Mucosa of descending colon (tissue), 3 donors: ENCODE data around the gene GRIA4. TPM values are rescaled to one million over a fixed set of nuclear protein-coding genes. Genes with fewer than 3 reads are reported as not detected.
"Not testable (repeated sequence)": the region's sequence is repeated elsewhere in the genome, so short reads cannot be mapped to it uniquely, and the experiment has no call there.

Experiments used
- ATAC-seq: fragments of 200-7000 bp; cut with Tn5 transposase; one replicate; pipeline ENCODE4 v1.9.1; 2020; ENCODE audit warnings: mild to moderate bottlenecking, moderate library complexity
- DNase-seq, 3 donors: peaks; one replicate each; pipeline ENCODE4 v3.0.0-alpha.2; 2020
- H3K36me3 ChIP-seq: fragments of 200-600 bp; one replicate; pipeline ENCODE4 v1.8.0; 2021; ENCODE audit warnings: low read depth, mild to moderate bottlenecking
- H3K4me1 ChIP-seq: fragments of 200-600 bp; one replicate; pipeline ENCODE4 v1.8.0; 2021; ENCODE audit warnings: low read depth, mild to moderate bottlenecking
- H3K4me3 ChIP-seq: fragments of 200-600 bp; one replicate; pipeline ENCODE4 v1.8.0; 2021; ENCODE audit warnings: mild to moderate bottlenecking
- H3K9me3 ChIP-seq: fragments of 200-600 bp; one replicate; pipeline ENCODE4 v1.8.0; 2021; ENCODE audit warnings: mild to moderate bottlenecking
- intact Hi-C, 2 donors: fragments of 100-400 bp; cut with DNase I in 1 of 2; cut with micrococcal nuclease in 1 of 2; formaldehyde crosslinking; loops; one replicate each; pipeline versions ENCODE4 v1.11.0 to v1.11.1; 2022; cut with DNase I, micrococcal nuclease
- total RNA-seq, 3 donors: library from RNA; stranded (reverse); fragmentation: NEBNext Ultra II Directional in 2 of 3; extraction: Animal tissue kit (Norgen Biotek cat#: 25700) in 2 of 3; gene quantifications; one replicate each; pipeline versions ENCODE4 v1.2.1 to v1.2.4, GENCODE V29; 2021 to 2023
- TF ChIP-seq, protein P1 (sequence below): fragments of 200-600 bp; IDR thresholded peaks from one replicate; pipeline ENCODE4 v1.8.0; 2022; ENCODE audit warnings: antibody characterized with exemption, mild to moderate bottlenecking
- donor health status: DM: no; HTN: no; CAD: no; lungs with moderate emphysema.
- donor health status: DM: no; HTN: no; CAD: no.
- donor health status: DM: no; HTN: yes; CAD: no.

GRIA4 gene
- total RNA-seq, 3 donors from 2014 or later = 1.6 to 2.3 (median 1.6) TPM

DNA sequence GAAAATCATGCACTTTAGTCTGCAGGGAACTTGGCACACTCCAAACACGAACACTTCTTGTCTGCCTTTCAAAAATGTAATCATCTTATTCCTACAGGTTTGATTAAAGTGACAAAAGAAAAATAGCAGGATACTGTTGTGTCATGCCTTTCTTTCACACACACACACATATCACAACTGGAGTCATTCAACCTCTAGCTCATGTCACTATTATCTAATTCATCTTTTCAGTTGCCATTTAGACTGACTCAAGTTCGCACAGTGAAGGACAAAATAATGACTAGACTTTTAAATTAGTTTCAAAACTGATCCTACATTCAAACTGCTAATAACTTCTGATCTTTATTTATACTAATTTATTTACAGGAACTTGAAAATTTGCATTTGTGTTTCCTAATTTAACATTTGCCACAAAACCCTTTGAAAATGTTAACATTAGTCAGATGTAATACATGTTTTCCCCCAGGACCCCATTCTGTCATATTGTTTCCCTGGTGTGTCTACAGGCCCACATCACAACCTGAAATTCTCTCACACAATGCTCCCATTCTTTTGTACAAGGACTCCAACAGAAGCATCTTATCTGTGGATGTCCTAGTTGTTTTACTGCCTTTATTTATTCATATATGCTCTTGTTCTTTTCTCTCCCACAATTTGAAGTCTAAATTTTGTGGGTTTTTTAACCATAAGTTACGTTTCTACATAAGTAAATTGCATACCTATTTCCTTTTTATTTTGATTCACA, 171.1 kb downstream of the GRIA4 start:
- intact Hi-C loops = no loop called here
- TF ChIP-seq, protein P1, sequence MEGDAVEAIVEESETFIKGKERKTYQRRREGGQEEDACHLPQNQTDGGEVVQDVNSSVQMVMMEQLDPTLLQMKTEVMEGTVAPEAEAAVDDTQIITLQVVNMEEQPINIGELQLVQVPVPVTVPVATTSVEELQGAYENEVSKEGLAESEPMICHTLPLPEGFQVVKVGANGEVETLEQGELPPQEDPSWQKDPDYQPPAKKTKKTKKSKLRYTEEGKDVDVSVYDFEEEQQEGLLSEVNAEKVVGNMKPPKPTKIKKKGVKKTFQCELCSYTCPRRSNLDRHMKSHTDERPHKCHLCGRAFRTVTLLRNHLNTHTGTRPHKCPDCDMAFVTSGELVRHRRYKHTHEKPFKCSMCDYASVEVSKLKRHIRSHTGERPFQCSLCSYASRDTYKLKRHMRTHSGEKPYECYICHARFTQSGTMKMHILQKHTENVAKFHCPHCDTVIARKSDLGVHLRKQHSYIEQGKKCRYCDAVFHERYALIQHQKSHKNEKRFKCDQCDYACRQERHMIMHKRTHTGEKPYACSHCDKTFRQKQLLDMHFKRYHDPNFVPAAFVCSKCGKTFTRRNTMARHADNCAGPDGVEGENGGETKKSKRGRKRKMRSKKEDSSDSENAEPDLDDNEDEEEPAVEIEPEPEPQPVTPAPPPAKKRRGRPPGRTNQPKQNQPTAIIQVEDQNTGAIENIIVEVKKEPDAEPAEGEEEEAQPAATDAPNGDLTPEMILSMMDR = no peak
- H3K4me3 ChIP-seq = no peak overlapping the region
- ATAC-seq = no peak
- no peaks in the 10 kb centered on the region for H3K9me3 ChIP-seq
- no peak for DNase-seq
- no peaks in the 10 kb centered on the region for H3K4me1 ChIP-seq
- no peaks in the 10 kb centered on the region for H3K36me3 ChIP-seq

DNA sequence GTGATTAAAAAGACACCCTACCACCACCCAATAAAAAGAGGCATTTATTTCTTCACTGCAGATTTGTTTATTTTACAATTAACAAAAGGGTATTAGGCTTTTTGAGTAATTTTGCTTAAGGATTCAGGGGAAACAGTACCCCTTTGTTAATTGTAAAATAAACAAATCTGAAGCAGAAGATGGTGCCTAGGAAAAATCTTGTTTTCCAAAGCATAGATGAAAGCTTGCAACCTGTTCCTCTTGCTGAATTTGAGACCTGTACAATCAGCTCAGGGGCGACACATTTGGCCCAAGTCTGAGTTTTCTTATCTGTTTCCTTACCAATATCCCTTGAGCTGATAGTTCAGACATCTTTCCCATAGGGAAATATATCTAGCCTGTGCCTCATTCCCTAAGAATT, 171.9 kb downstream of the GRIA4 start:
- Histone ChIP-seq H3K36me3 (no peaks in the 10 kb centered on the region), H3K4me1 (no peaks in the 10 kb centered on the region), H3K9me3 (no peaks in the 10 kb centered on the region), H3K4me3 (no peak overlapping the region)
- DNase-seq = no peak
- no peak for ATAC-seq
- intact Hi-C loops = no loop called here
- TF ChIP-seq, protein P1 = no peak

DNA sequence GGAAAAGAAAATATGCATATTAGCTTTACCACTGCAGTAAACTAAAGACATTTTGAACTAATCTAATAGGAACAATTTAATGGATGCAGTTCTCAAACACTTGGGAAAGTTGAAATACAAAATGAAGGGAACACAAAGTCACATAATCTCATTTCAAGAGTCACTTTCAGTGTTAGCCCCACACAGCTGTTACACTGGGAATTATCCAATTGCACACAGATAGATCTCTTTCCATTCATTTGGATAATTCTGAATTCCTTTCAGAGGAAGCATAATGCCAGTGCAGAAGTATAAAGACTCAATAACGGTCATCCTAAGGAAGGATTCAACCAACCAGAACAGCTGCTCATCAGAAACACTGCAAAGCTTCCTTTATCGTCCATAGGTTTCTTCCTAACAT, 173.3 kb downstream of the GRIA4 start:
- TF ChIP-seq, protein P1 = no peak
- no peak for ATAC-seq
- intact Hi-C loops = no loop called here
- DNase-seq = no peak
- Histone ChIP-seq H3K4me1 (no peaks in the 10 kb centered on the region), H3K9me3 (no peaks in the 10 kb centered on the region), H3K4me3 (no peak overlapping the region), H3K36me3 (no peaks in the 10 kb centered on the region)

DNA sequence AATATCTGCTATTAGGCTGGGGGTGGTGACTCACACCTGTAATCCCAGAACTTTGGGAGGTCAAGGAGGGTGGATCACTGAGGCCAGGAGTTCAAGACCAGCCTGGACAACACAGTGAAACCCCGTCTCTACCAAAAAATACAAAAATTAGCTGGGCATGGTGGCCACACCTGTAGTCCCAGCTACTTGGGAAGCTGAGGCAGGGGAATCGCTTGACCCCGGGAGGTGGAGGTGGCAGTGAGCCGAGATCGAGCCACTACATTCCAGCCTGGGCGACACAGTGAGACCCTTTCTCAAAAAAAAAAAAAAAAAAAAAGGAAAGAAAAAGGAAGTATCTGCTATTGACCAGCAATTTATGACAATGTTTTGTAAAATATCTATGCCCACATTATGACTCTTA, 176.0 kb downstream of the GRIA4 start:
- intact Hi-C loops, DNase-seq, H3K36me3 ChIP-seq, H3K4me3 ChIP-seq, ATAC-seq, H3K9me3 ChIP-seq, H3K4me1 ChIP-seq: not testable (repeated sequence)

DNA sequence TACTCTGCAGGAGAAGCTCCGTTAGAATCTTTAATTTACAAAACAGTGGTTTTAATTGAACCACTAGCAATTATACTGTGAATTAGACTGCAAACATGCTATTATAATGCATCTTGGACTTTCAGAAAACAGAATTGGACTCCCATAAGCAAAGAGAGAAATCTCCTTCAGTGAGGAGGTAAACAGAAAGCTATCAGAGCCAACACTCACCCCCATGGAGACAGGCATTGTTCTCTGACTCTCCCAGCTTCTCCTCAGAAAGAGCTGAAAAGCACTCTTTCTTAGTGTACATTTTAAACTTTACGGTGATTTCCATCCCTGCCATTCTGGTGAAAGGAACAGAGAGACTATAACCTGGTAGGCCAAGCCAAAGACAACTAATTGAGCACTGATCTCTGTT, 176.9 kb downstream of the GRIA4 start:
- Histone ChIP-seq H3K9me3 (no peaks in the 10 kb centered on the region), H3K4me1 (no peaks in the 10 kb centered on the region), H3K4me3 (no peak overlapping the region), H3K36me3 (no peaks in the 10 kb centered on the region)
- TF ChIP-seq, protein P1 = no peak
- no peak for DNase-seq
- ATAC-seq = no peak
- intact Hi-C loops = no loop called here

DNA sequence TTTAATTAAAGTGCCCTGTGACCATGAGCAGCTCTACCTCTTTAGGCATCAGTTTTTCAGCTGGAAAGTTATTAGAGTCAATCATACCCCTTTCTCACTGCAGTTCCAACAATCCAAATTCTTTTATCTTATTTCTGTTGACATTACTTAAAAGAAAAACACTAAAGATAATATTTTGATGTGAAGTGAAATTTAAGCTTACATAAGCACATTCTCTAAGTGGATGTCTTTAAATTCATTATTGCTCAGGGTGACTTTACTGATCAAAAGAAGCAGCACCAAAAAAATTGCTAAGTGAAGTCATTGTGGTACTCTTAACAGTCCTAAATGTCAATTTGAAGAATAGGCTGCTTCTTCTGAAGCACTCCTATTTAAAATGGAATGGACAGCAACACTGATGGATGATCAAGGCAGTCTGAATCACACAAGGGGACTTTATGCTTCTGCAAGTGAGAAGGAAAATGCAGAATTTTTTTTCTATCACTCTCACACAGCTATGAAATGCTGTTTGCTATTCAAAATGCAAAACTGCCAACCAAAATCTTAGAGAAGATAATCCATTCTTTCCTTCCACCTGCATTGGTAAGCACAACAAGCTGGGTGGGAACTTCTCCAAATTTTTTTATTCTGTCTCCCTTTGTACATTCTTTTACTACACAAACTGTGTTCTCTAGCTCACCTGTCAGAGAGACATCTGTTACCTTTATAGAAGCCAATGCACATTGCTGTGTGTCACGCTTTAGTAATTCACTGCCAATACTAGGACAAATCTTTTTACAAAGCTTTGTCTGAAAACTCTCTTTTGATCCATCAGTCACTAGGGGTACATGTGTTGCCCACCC, 179.9 kb downstream of the GRIA4 start:
- ATAC-seq (no peak), DNase-seq (no peak)
- intact Hi-C loops = no loop called here
- Histone ChIP-seq H3K4me1 (no peaks in the 10 kb centered on the region), H3K36me3 (no peaks in the 10 kb centered on the region), H3K4me3 (no peak overlapping the region), H3K9me3 (no peaks in the 10 kb centered on the region)
- TF ChIP-seq, protein P1 = no peak
